ENCODE measurements around the gene CEP112.

- TF ChIP-seq SREBF2 (CRISPR knock-in tag; IDR thresholded peaks at IDR 0.05), result no peak
- TF ChIP-seq ZBTB7A (IDR thresholded peaks at IDR 0.05; ENCODE audit: borderline replicate concordance, control insufficient read depth, low read depth, low read length), result no peak
- no peak for TF ChIP-seq GMEB1 (CRISPR knock-in tag; IDR thresholded peaks at IDR 0.05)
- no peak for TF ChIP-seq MYBL2 (IDR thresholded peaks at IDR 0.05; ENCODE audit: low read depth)
- no peak for TF ChIP-seq MYBL2 (CRISPR knock-in tag; IDR thresholded peaks at IDR 0.05; ENCODE audit: borderline replicate concordance)
- no peak for TF ChIP-seq BHLHE40 (IDR thresholded peaks at IDR 0.05; ENCODE audit: low read length)
- TF ChIP-seq, protein P1, sequence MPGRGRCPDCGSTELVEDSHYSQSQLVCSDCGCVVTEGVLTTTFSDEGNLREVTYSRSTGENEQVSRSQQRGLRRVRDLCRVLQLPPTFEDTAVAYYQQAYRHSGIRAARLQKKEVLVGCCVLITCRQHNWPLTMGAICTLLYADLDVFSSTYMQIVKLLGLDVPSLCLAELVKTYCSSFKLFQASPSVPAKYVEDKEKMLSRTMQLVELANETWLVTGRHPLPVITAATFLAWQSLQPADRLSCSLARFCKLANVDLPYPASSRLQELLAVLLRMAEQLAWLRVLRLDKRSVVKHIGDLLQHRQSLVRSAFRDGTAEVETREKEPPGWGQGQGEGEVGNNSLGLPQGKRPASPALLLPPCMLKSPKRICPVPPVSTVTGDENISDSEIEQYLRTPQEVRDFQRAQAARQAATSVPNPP (IDR thresholded peaks at IDR 0.05; ENCODE audit: borderline replicate concordance, insufficient read depth, insufficient read length), result no peak
- no peak for TF ChIP-seq PATZ1 (CRISPR knock-in tag; IDR thresholded peaks at IDR 0.05; ENCODE audit: borderline replicate concordance)
- TF ChIP-seq SNRNP70 (optimal IDR thresholded peaks at IDR 0.05; ENCODE audit: low read depth, low read length), result no peak
- no peak for TF ChIP-seq ZNF3 (CRISPR knock-in tag; IDR thresholded peaks at IDR 0.05)
- TF ChIP-seq ETV6 (IDR thresholded peaks at IDR 0.05; ENCODE audit: borderline replicate concordance in 1 of 2, low read depth in 2 of 2, low read length in 1 of 2), result no peak
- no peak for TF ChIP-seq ETV6 (CRISPR knock-in tag; IDR thresholded peaks at IDR 0.05; ENCODE audit: borderline replicate concordance)
These were observed 289.8 kb downstream of the CEP112 start for GRCh38 chr17:65902155-65902554.
